HG02938 (cell line): ENCODE results near the gene DMXL1.

Experiments used
- ATAC-seq: cut with Tn5 transposase; IDR thresholded peaks from one replicate; pipeline ENCODE4 v1.9.1; 2021; ENCODE audit warnings: mild to moderate bottlenecking, moderate library complexity; ENCODE audit not compliant: unreplicated experiment

The DMXL1 gene

GRCh38 chr5:119285070-119285916 is 214.4 kb downstream of the DMXL1 start:
- ATAC-seq: no peak

DNA sequence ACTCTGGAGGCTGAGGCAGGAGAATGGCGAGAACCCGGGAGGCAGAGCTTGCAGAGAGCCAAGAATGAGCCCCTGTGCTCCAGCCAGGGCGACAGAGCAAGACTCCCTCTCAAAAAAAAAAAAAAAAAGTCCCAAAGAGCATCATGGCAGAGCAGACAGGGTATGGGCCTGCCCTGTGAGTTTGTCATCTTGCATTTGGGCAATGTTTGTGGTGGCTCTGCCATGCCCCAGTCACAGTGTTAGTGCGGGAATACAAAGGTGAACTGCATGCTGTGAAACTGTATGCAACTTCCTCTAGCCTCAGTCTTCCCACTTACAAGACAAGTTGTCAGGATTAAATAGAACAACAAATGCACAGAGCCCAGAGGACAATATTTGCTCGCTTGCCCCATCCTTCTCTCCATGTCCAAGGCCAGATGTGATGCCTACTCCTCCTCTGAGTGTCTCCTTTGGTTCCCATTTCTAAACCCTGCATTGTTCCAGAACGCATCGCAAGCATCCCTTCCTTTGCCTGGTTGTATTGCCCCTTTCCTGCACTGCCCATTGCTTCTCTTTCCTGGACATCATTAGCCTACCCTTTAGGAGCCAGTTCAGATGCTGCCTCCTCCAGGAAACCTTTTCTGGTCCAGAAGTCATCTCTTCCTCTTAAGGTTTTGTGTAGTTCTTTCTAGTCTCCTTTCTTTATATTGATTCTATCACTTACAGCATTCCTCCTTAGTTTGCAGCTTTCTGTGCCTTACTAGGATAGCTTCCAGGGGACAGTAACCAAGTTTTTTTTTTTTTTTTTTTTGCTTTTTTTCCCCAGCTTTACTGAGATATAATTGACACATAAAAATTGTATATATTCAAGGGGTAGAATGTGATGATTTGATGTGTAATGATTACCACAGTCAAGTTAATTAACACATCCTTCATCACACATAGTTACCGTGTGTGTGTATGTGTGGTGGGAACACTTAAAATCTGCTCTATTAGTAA is 215.9 kb downstream of the DMXL1 start:
- peak; percentile 32 for ATAC-seq

DNA sequence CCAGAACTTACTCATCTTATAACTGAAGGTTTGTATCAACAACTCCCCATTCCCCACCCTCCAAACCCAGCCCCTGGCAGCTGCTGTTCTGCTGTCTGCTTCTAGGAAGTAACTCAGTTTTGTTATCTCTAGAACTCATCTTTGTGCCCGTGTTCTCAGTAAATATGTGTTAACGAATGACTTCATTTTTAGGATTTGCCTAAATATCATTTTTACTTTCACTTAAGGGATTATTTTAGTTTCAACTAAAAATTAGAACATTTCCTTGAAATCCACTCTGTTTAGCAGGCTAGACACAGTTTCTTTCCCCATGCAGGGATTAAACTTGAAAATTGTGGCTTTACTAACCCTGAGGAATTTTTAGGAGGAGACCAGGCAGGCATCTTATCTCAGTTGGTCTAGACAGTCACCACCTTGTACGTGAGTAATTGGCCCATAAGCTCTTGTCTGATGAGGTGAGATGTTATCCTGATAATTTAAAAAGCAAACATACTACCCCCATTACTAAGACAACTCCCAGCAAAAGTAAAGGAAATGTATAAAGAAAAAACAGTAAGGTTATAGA is 216.7 kb downstream of the DMXL1 start:
- ATAC-seq: peak; percentile 45

- ATAC-seq: no peak
These were observed 217.6 kb downstream of the DMXL1 start for GRCh38 chr5:119288379-119289033.

DNA sequence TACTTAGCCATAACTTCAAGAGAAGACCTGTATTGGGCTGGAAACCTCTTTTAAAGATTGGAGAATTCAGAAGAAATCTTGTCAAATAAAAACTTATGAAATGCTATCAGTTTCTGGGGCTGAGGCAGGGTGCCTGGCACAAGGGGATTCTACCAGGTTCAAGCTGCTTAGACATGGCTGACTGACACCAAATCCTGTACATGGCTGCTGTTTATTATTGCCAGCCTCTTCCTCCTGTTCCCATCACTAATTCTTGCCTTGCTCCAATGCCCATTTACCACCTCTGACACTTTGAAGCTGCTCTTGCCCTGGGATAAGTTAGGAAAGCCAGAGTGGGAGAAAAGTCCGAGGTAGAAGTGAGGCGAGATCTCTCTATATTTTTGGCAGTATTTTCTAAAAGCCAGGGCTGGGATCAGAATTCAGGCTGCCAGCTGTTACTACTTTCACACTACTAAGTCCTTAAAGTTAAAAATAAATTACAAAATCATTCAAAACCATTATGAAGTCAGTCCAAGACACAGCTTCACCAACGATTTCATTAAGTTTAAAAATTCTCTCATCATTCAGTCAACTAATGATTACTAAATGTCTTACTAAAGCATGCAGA is 218.7 kb downstream of the DMXL1 start:
- ATAC-seq: no peak

DNA sequence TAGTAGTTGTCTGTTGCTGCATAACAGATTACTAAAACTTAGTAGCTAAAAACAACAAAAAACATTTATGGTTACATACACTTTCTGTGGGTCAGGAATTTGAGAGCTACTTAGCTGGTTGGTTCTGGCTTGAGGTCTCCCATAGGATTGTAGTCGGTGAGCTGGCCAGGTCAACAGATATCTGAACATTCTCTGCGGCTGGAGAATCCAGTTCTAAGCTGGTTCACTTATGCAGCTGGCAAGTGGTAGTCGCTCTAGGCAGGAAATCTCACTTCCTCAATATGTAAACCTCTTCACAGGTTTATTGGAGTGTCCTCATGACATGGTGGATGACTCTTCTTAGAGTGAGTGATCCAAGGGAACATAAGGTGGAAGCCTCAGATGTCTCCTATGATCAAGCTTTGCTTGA is 219.3 kb downstream of the DMXL1 start:
- ATAC-seq: peak; percentile 92

GRCh38 chr5:119290607-119291006 is 219.7 kb downstream of the DMXL1 start:
- no peak for ATAC-seq

DNA sequence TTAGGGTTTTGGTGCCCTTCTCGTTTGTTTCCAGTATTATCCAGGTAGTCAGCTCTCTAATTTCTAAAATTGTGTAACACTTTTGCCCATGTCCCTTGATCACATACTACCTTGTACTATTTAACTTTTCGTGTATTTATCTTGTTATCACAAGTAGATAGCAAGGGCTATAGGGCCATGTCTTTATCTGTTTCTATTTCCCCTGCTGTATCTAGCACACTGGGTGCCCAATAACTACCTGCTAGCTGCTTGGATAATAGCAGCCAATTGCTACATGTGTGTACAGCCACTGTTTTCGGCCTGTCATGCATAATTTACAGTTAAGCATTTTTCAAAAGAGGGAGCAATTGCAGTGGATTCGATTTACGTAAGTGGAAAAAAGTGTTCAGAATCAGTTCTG is 220.2 kb downstream of the DMXL1 start:
- no peak for ATAC-seq

DNA sequence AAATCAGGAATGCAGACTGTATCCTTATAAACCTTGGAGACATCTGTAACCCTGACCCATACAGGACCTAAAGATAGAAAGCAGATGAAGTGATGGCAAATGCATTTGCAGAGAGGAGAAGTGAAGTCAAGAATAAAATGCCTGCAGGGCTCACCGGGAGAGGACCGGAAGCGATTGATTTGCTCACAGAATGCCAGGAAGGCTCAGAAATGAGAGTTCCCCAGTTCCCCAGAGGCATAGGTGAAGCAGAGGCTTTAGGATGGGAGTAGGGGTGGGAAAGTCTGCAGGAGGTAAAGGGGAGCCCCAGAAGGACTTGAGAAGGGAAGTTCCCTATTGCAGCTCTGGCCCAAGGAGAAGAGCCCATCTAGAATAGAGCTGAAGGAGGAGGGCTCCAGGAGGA is 221.0 kb downstream of the DMXL1 start:
- no peak for ATAC-seq

- no peak for ATAC-seq
These were observed 222.0 kb downstream of the DMXL1 start for GRCh38 chr5:119292701-119293515.

- no peak for ATAC-seq
These were observed 222.6 kb downstream of the DMXL1 start for GRCh38 chr5:119293516-119293829.
